ENCODE results near the gene CASZ1.

DNA sequence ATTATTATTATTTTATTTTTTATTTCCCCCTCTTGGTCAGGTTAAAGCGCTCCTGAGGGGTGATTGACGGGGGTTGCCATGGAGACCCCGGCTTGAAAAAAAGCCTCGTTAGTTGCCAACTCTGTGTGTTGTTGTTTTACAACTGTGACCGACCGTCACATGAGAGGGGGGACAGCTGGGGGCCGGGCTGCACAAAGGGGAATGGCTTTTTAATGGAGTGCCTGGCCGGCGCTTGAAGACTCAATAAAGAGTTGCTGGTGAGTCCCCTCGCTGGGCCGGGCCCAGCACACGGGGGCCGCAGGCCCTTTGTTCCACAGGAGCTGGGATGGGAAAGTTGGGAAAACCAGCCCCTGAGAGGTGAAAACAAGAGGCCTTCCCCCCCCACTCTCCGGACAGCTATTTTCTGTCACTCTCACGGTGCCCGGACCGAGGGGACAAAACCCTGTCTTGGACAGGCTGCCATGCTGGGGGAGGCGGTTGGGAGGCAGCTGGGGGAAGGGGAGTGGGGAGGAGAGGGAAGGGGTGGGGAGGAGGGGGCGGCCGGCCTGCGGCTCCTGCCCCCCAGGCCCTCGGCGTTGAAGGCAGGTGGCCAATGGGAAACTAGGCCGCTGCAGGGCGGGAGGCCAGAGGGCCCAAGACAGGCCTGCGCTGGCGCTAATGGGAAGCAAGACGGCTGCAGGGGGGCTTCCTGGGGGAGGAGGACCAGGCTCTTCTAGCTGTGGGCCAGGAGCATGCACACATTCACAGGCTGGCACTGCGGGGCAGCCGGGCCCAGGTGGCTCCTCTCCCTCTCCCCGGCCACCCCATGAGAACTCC lies 67.6 kb downstream of the CASZ1 start:
- TF ChIP-seq RAD21 (IDR thresholded peaks at IDR 0.05; ENCODE audit: insufficient read depth, low read depth, low read length) = no peak
- TF ChIP-seq FOS (IDR thresholded peaks at IDR 0.05; ENCODE audit: borderline replicate concordance, extremely low read depth, insufficient read length) = no peak
- TF ChIP-seq EED (IDR thresholded peaks at IDR 0.05; ENCODE audit: low read depth) = no peak
- TF ChIP-seq SMARCA5 (IDR thresholded peaks at IDR 0.05) = no peak
- TF ChIP-seq SREBF2 (IDR thresholded peaks at IDR 0.05; ENCODE audit: low read length) = no peak
- TF ChIP-seq MTA3 (IDR thresholded peaks at IDR 0.05; ENCODE audit: borderline replicate concordance, low read length) = no peak
- TF ChIP-seq, protein P1, sequence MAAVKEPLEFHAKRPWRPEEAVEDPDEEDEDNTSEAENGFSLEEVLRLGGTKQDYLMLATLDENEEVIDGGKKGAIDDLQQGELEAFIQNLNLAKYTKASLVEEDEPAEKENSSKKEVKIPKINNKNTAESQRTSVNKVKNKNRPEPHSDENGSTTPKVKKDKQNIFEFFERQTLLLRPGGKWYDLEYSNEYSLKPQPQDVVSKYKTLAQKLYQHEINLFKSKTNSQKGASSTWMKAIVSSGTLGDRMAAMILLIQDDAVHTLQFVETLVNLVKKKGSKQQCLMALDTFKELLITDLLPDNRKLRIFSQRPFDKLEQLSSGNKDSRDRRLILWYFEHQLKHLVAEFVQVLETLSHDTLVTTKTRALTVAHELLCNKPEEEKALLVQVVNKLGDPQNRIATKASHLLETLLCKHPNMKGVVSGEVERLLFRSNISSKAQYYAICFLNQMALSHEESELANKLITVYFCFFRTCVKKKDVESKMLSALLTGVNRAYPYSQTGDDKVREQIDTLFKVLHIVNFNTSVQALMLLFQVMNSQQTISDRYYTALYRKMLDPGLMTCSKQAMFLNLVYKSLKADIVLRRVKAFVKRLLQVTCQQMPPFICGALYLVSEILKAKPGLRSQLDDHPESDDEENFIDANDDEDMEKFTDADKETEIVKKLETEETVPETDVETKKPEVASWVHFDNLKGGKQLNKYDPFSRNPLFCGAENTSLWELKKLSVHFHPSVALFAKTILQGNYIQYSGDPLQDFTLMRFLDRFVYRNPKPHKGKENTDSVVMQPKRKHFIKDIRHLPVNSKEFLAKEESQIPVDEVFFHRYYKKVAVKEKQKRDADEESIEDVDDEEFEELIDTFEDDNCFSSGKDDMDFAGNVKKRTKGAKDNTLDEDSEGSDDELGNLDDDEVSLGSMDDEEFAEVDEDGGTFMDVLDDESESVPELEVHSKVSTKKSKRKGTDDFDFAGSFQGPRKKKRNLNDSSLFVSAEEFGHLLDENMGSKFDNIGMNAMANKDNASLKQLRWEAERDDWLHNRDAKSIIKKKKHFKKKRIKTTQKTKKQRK (IDR thresholded peaks at IDR 0.05; ENCODE audit: low read depth, low read length) = no peak
- TF ChIP-seq, protein P2, sequence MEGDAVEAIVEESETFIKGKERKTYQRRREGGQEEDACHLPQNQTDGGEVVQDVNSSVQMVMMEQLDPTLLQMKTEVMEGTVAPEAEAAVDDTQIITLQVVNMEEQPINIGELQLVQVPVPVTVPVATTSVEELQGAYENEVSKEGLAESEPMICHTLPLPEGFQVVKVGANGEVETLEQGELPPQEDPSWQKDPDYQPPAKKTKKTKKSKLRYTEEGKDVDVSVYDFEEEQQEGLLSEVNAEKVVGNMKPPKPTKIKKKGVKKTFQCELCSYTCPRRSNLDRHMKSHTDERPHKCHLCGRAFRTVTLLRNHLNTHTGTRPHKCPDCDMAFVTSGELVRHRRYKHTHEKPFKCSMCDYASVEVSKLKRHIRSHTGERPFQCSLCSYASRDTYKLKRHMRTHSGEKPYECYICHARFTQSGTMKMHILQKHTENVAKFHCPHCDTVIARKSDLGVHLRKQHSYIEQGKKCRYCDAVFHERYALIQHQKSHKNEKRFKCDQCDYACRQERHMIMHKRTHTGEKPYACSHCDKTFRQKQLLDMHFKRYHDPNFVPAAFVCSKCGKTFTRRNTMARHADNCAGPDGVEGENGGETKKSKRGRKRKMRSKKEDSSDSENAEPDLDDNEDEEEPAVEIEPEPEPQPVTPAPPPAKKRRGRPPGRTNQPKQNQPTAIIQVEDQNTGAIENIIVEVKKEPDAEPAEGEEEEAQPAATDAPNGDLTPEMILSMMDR (IDR thresholded peaks at IDR 0.05 in 2 of 3, conservative IDR thresholded peaks at IDR 0.05 in 1 of 3; ENCODE audit: control insufficient read depth in 2 of 3, extremely low read depth in 1 of 3, insufficient read depth in 1 of 3, low read depth in 3 of 3, low read length in 3 of 3) = no peak
- TF ChIP-seq POLR2A (IDR thresholded peaks at IDR 0.05; ENCODE audit: low read depth, low read length) = no peak
- TF ChIP-seq EZH2 (IDR thresholded peaks at IDR 0.05; ENCODE audit: borderline replicate concordance, control insufficient read depth, low read depth, low read length) = no peak
- no peak for TF ChIP-seq RAD51 (IDR thresholded peaks at IDR 0.05)
